ENCODE data around the gene EHD1. TPM values are rescaled to one million over a fixed set of nuclear protein-coding genes. Genes with fewer than 3 reads are reported as not detected.

The EHD1 gene
- total RNA-seq, 1 experiment from 2014 or later: 340 TPM

DNA sequence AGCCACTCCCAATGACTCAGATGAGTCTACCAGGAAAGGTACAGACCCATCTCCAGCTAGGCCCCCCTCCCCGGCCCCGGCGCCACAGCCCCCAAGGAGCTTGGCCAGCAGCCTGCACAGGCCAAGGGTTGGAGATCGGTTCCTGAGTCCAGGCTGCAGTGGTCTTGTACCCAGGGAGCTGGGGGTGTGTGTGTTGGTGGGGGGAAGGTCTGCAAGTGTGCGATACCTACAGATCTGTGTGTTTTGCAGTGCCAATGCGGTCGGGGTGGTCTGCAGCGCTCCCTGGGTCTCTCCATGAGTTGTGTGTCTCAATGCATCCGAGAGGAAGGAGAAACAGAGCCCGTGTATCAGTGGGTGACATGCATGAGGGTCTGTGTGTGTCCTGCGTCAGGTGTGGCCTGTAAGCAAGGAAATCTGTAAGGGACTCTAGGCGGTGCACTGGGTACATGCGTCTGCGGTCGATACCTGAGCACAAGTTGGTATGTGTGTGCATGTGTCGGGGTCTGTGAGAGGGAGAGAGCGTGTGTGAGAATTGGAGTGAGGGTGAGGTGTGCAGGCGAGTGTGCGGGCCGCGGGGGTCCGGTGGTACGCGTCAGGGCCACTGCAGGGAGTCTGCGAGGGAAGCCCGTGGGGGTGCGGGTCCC is 34.6 kb downstream of the EHD1 start:
- Histone ChIP-seq H3K27me3 (ENCODE audit: low read length) (no peaks in the 10 kb centered on the region), H3K4me2 (ENCODE audit: low read length) (peak overlapping the region; percentile 97), H3K27ac (ENCODE audit: low read length) (peak overlapping the region; percentile 90), H3F3A (ENCODE audit: low read length, unreplicated experiment) (no peaks in the 10 kb centered on the region), H3K4me3 (ENCODE audit: low read length) (peak overlapping the region; percentile 83), H2AFZ (ENCODE audit: low read length) (peak overlapping the region; percentile 89), H3K9me2 (replicated peaks; ENCODE audit: low read length) (no peaks in the 10 kb centered on the region), H4K20me1 (ENCODE audit: low read length) (no peaks in the 10 kb centered on the region), H3K9ac (ENCODE audit: low read length) (peak overlapping the region; percentile 72), H3K9me3 (ENCODE audit: low read length) (no peaks in the 10 kb centered on the region), H3K79me2 (ENCODE audit: low read length) (peaks cover 28% of the 10 kb centered on the region), H3K4me1 (ENCODE audit: insufficient read depth, low read length) (peaks cover 37% of the 10 kb centered on the region), H3K36me3 (ENCODE audit: low read depth, low read length) (peaks cover 11% of the 10 kb centered on the region; the same call in 1 of the 2 replicates)
- TSS peak; percentile 18 for BruUV-seq (replicated peaks)
- ChIA-PET CTCF (interaction anchor here (0.6 to 1.1 kb wide), 10 partner anchors 11 to 342 kb away, joined by 3 to 7 read pairs (median 3); partner anchors contain the start of gene BATF2), POLR2A (ENCODE audit: unreplicated experiment) (interaction anchor here (0.6 to 1.7 kb wide), 4 partner anchors 22 to 110 kb away, joined by 4 to 8 read pairs (median 6); no protein-coding TSS in a partner anchor)
- no peak for TF ChIP-seq CTCF (conservative IDR thresholded peaks at IDR 0.05; ENCODE audit: low read depth, low read length)
- TF ChIP-seq EZH2phosphoT487 (IDR thresholded peaks at IDR 0.05; ENCODE audit: borderline replicate concordance, low read length): no peak
- no peak for TF ChIP-seq EZH2 (IDR thresholded peaks at IDR 0.05; ENCODE audit: low read length, unreplicated experiment)
- intact Hi-C loops (cut with micrococcal nuclease): no loop called here
- ATAC-seq: peak; percentile 0; the same call in 1 of the 2 replicates
- peak; percentile 41 for DNase-seq

- ChIA-PET POLR2A (ENCODE audit: unreplicated experiment) (interaction anchor here (0.6 to 1.7 kb wide), 3 partner anchors 14 to 526 kb away, joined by 3 to 7 read pairs (median 3); partner anchors contain the start of gene TRMT112), CTCF (interaction anchor here (0.7 kb wide), 2 partner anchors 12 to 39 kb away, joined by 4 to 6 read pairs; no protein-coding TSS in a partner anchor)
- ATAC-seq (peak; percentile 39), DNase-seq (peak; percentile 81)
- Histone ChIP-seq H3K4me3 (ENCODE audit: low read length) (peak overlapping the region; percentile 83), H4K20me1 (ENCODE audit: low read length) (no peaks in the 10 kb centered on the region), H3K9me2 (replicated peaks; ENCODE audit: low read length) (no peaks in the 10 kb centered on the region), H2AFZ (ENCODE audit: low read length) (0 out of 2 replicates have a peak overlapping the region, but pooled peaks have one; percentile 89), H3K79me2 (ENCODE audit: low read length) (peaks cover 28% of the 10 kb centered on the region), H3K4me1 (ENCODE audit: insufficient read depth, low read length) (peaks cover 29% of the 10 kb centered on the region), H3F3A (ENCODE audit: low read length, unreplicated experiment) (no peaks in the 10 kb centered on the region), H3K27ac (ENCODE audit: low read length) (peak overlapping the region; percentile 90), H3K9ac (ENCODE audit: low read length) (peak overlapping the region; percentile 72), H3K36me3 (ENCODE audit: low read depth, low read length) (peaks cover 17% of the 10 kb centered on the region; the same call in 1 of the 2 replicates), H3K4me2 (ENCODE audit: low read length) (peak overlapping the region; percentile 97), H3K9me3 (ENCODE audit: low read length) (no peaks in the 10 kb centered on the region), H3K27me3 (ENCODE audit: low read length) (no peaks in the 10 kb centered on the region)
- intact Hi-C loops (cut with micrococcal nuclease): no loop called here
- BruUV-seq (replicated peaks): no TSS peak
- TF ChIP-seq EZH2 (IDR thresholded peaks at IDR 0.05; ENCODE audit: low read length, unreplicated experiment) (no peak), CTCF (conservative IDR thresholded peaks at IDR 0.05; ENCODE audit: low read depth, low read length) (0 out of 2 replicates have a peak, but pooled peaks have one; percentile 10)
Measured at GRCh38 chr11:64842851-64843685, 35.4 kb downstream of the EHD1 start.
